GM12873 (cell line): ENCODE data around the gene GABBR2.

Source experiments
- TF ChIP-seq, protein P1 (sequence below): IDR thresholded peaks from 2 replicates; pipeline ENCODE4 v1.5.1; 2012; ENCODE audit warnings: low read depth, mild to moderate bottlenecking, moderate library complexity, low read length, control low read depth; ENCODE audit not compliant: insufficient read depth; ENCODE audit errors: missing control alignments

GABBR2 gene

DNA sequence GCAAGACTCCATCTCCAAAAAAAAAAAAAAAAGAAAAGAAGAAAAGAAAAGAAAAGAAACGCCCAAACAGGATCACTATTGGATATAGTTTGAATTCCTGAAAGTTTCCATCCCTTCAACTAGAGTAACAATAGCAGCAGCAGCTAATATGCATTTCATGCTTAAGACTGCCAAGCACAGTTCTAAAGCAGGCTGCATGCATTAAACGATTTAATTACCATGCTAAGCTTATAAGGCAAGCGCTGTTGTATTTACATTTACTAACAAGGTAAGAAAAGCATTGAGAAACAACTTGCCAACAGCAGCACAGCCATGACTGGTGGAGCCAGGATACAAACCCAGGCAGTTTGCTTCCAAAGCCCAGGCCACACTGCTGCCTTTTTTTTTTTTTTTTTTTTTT is 466.3 kb downstream of the GABBR2 start:
- TF ChIP-seq, protein P1, sequence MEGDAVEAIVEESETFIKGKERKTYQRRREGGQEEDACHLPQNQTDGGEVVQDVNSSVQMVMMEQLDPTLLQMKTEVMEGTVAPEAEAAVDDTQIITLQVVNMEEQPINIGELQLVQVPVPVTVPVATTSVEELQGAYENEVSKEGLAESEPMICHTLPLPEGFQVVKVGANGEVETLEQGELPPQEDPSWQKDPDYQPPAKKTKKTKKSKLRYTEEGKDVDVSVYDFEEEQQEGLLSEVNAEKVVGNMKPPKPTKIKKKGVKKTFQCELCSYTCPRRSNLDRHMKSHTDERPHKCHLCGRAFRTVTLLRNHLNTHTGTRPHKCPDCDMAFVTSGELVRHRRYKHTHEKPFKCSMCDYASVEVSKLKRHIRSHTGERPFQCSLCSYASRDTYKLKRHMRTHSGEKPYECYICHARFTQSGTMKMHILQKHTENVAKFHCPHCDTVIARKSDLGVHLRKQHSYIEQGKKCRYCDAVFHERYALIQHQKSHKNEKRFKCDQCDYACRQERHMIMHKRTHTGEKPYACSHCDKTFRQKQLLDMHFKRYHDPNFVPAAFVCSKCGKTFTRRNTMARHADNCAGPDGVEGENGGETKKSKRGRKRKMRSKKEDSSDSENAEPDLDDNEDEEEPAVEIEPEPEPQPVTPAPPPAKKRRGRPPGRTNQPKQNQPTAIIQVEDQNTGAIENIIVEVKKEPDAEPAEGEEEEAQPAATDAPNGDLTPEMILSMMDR: no peak

DNA sequence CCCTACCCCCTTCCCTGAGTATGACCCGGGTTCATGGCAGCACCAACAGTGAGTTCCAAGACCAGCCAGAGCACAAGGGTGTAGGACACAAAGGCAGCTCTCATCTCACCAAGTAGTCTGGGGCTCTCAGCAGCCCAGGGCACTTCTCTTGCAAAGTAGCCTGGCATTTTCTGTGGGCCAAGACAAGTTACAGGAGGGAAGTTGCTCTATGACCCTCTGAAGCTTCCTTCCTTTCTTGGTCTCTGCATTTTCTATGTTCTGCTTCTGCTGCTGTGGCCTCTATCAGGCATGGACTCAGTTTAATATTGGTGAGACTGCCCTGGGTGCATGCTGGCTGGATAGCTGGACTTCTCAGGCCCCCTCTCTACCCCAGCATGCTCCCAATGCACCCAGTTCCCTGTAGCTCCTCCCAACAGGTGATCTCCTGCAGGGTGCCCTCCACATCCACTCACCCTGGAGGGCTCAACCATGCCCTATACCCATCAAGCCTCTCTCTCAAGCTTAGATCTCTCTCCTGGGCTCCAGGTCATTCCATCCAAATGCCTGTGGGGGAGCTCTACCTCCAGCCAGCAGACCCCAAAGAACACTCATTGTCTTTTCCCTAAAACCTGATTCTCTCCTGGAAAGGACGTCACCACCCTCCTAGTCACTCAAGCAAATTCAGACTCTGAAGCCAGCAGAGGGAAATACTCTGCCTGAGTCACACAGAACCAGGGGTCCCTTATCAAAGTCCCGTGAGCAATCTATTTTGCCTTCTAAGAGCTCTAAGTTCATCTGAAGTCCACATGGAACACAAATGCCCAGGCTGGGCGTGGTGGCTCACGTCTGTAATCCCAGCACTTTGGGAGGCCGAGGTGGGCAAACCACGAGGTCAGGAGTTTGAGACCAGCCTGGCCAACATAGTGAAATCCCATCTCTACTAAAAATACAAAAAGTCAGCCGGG is 467.1 kb downstream of the GABBR2 start:
- TF ChIP-seq, protein P1: peak; percentile 33

DNA sequence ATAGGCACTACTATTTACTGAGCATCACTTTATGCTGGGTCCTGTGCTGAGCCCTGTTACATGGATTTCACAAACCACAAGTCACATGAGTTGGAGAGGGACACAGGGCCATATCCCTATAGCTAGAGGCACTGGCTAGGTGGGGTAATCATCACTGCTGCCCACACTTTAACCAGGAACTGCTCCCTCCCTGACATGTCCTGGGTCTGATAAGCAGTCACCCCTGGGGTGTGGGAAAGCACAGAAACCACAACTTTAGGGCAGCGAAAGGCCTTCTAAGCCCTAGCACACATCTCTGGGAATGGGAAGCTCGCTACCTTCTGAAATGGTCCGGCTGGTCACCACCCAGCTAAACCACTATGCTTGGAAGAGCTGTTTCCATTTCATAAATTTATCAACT is 468.3 kb downstream of the GABBR2 start:
- TF ChIP-seq, protein P1: no peak
